HFFc6 (cell line): Measurements from ENCODE around the gene JAZF1. TPM values are rescaled to one million over a fixed set of nuclear protein-coding genes. Genes with fewer than 3 reads are reported as not detected.

ENCODE experiments used
- DNase-seq: peaks from one replicate; pipeline ENCODE4 v3.0.0-alpha.2; 2018
- H3K27ac Mint-ChIP-seq: 2 replicates; pipeline ENCODE4 v1.8.0; 2020; ENCODE audit warnings: mild to moderate bottlenecking, mixed read lengths
- H3K27me3 Mint-ChIP-seq: 2 replicates; pipeline ENCODE4 v1.8.0; 2021; ENCODE audit warnings: mild to moderate bottlenecking, moderate library complexity, mixed read lengths; ENCODE audit not compliant: insufficient read depth
- H3K36me3 Mint-ChIP-seq: 2 replicates; pipeline ENCODE4 v1.8.0; 2021; ENCODE audit warnings: low read depth, mixed read lengths
- H3K4me1 Mint-ChIP-seq: 2 replicates; pipeline ENCODE4 v1.8.0; 2020; ENCODE audit warnings: low read depth, mixed read lengths
- H3K4me3 Mint-ChIP-seq: 2 replicates; pipeline ENCODE4 v1.8.0; 2020; ENCODE audit warnings: mild to moderate bottlenecking, moderate library complexity, mixed read lengths
- H3K9me3 Mint-ChIP-seq: 2 replicates; pipeline ENCODE4 v1.8.0; 2020; ENCODE audit warnings: mild to moderate bottlenecking, mixed read lengths
- CTCF ChIP-seq: fragments of 200-600 bp; sonication (generic); IDR thresholded peaks from 2 replicates; pipeline ENCODE4 v1.5.0; 2021; ENCODE audit warnings: antibody characterized with exemption, mild to moderate bottlenecking
- total RNA-seq, 6 experiments: library from RNA; stranded (reverse); fragmentation: NEBNext Ultra II Directional; extraction: Animal tissue kit (Norgen Biotek cat#: 25700); gene quantifications; 2 replicates in 1 of 6; 3 replicates in 5 of 6; pipeline ENCODE4 v1.2.3, GENCODE V29; 2021

The JAZF1 gene
- total RNA-seq, 6 experiments from 2014 or later, result 17.5 to 26.3 (median 21.4) TPM

GRCh38 chr7:27784399-27785053 lies 396.1 kb downstream of the JAZF1 start:
- peak; percentile 94 for TF ChIP-seq CTCF
- peak; percentile 88 for DNase-seq
- H3K27me3 Mint-ChIP-seq, result no peaks in the 10 kb centered on the region
- H3K4me1 Mint-ChIP-seq, result peaks cover 35% of the 10 kb centered on the region
- no peak overlapping the region; the same call in 1 of the 2 replicates for H3K4me3 Mint-ChIP-seq
- peak overlapping the region; percentile 57 for H3K27ac Mint-ChIP-seq
- no peaks in the 10 kb centered on the region for H3K9me3 Mint-ChIP-seq
- peaks cover 3% of the 10 kb centered on the region; the same call in 1 of the 2 replicates for H3K36me3 Mint-ChIP-seq

GRCh38 chr7:27782849-27783248 lies 397.7 kb downstream of the JAZF1 start:
- H3K36me3 Mint-ChIP-seq, result peaks cover 3% of the 10 kb centered on the region; the same call in 1 of the 2 replicates
- peaks cover 36% of the 10 kb centered on the region for H3K4me1 Mint-ChIP-seq

GRCh38 chr7:27781188-27781587 lies 399.4 kb downstream of the JAZF1 start:
- H3K36me3 Mint-ChIP-seq, result peaks cover 3% of the 10 kb centered on the region; the same call in 1 of the 2 replicates
- H3K4me3 Mint-ChIP-seq, result no peak overlapping the region
- DNase-seq, result no peak
- no peak for TF ChIP-seq CTCF
- no peaks in the 10 kb centered on the region for H3K9me3 Mint-ChIP-seq
- H3K4me1 Mint-ChIP-seq, result peaks cover 41% of the 10 kb centered on the region
- no peak overlapping the region for H3K27ac Mint-ChIP-seq
- no peaks in the 10 kb centered on the region for H3K27me3 Mint-ChIP-seq

More at GRCh38 chr7:27782849-27783248, 397.7 kb downstream of the JAZF1 start:
- Mint-ChIP-seq H3K9me3 (no peaks in the 10 kb centered on the region), H3K27me3 (no peaks in the 10 kb centered on the region), H3K4me3 (no peak overlapping the region), H3K27ac (peak overlapping the region; percentile 56)
- TF ChIP-seq CTCF, result no peak
- DNase-seq, result no peak

Other genes with a start within 250 kb of the JAZF1 start
- under 1 TPM; 0.60 to 0.90 (median 0.79) TPM for gene CREB5, start 231.7 kb upstream of the JAZF1 start, total RNA-seq